Adipocyte (in vitro differentiated cells): ENCODE results near the gene GPR61.

Experiments
- DNase-seq: peaks from one replicate; pipeline ENCODE4 v3.0.0-alpha.2; 2015; ENCODE audit warnings: low read depth
- H3K27me3 ChIP-seq: replicated peaks from 2 replicates; pipeline ENCODE4 v1.7.0; 2013; ENCODE audit warnings: mild to moderate bottlenecking, low read length, moderate library complexity; ENCODE audit not compliant: control insufficient read depth, insufficient read depth
- H3K36me3 ChIP-seq: 2 replicates; pipeline ENCODE4 v1.7.0; 2013; ENCODE audit warnings: low read length, mild to moderate bottlenecking, moderate library complexity; ENCODE audit not compliant: control insufficient read depth, insufficient read depth, severe bottlenecking
- H3K4me1 ChIP-seq: 2 replicates; pipeline ENCODE4 v1.7.0; 2013; ENCODE audit warnings: mild to moderate bottlenecking, low read length, moderate library complexity; ENCODE audit not compliant: control insufficient read depth, insufficient read depth
- H3K4me3 ChIP-seq: 2 replicates; pipeline ENCODE4 v1.7.0; 2013; ENCODE audit warnings: mild to moderate bottlenecking, low read length, moderate library complexity
- H3K9ac ChIP-seq: 2 replicates; pipeline ENCODE4 v1.7.0; 2013; ENCODE audit warnings: mild to moderate bottlenecking, low read length, moderate library complexity
- H3K9me3 ChIP-seq: 2 replicates; pipeline ENCODE4 v1.7.0; 2013; ENCODE audit warnings: mild to moderate bottlenecking, low read length, moderate library complexity; ENCODE audit not compliant: control insufficient read depth

Gene GPR61

DNA sequence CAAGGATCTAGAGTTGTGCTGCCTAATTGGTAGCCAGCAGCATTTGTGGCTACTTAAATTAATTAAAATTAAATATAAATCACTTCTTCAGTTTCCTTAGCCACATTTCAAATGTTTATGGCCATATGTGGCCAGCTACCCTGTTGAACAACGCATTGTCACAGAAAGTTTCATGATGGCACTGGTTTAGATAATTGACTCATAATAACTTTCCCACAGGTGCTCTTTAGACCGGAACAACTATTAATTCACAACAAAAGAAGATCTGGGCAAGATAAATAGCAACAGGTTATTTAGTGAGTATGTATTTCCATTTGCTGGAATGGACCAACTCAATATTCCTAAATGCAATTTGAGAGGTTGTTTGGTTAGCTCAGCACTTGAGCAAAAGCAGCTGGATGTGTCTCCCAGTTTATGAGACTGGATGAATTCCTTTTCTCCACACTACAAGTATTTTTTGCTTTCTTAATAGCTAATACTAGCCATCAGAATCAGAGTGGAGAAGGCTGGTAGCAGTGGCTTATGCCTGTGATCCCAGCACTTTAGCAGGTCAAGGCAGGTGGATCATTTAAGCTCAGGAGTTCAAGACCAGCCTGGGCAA, 26.5 kb upstream of the GPR61 start:
- no peak for DNase-seq
- H3K4me3 ChIP-seq: no peak overlapping the region
- peaks cover 9% of the 10 kb centered on the region for H3K4me1 ChIP-seq
- H3K9ac ChIP-seq: no peak overlapping the region
- H3K36me3 ChIP-seq: no peaks in the 10 kb centered on the region
- H3K9me3 ChIP-seq: no peaks in the 10 kb centered on the region
- H3K27me3 ChIP-seq: peaks cover 4% of the 10 kb centered on the region

- Histone ChIP-seq H3K9me3 (no peaks in the 10 kb centered on the region), H3K27me3 (peaks cover 4% of the 10 kb centered on the region), H3K4me3 (no peak overlapping the region), H3K36me3 (no peaks in the 10 kb centered on the region), H3K4me1 (peaks cover 7% of the 10 kb centered on the region), H3K9ac (no peak overlapping the region)
- no peak for DNase-seq
Measured at GRCh38 chr1:109514846-109515245, 24.8 kb upstream of the GPR61 start.

- H3K9me3 ChIP-seq: no peaks in the 10 kb centered on the region
- DNase-seq: peak; percentile 59
Measured at GRCh38 chr1:109516872-109517271, 22.8 kb upstream of the GPR61 start.

DNA sequence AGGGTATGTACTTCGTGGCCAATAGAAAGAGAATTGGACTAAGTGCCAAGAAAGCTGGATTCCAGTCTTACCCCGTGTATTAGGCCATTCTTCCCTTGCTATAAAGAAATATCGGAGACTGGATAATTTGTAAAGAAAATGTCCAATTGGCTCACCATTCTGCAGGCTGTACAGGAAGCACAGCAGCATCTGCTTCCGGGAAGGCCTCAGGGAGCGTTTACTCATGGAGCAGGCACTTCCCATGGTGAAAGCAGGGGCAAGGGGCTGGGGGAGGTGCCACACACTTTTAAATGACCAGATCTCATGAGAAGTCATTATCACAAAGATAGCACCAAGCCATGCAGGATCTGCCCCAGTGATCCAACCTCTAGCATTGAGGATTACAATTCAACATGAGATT, 22.3 kb upstream of the GPR61 start:
- H3K9me3 ChIP-seq: no peaks in the 10 kb centered on the region
- DNase-seq: no peak
- peaks cover 14% of the 10 kb centered on the region for H3K27me3 ChIP-seq
- peaks cover 11% of the 10 kb centered on the region for H3K4me1 ChIP-seq
- H3K36me3 ChIP-seq: no peaks in the 10 kb centered on the region
- H3K9ac ChIP-seq: no peak overlapping the region
- H3K4me3 ChIP-seq: no peak overlapping the region

More at GRCh38 chr1:109516872-109517271, 22.8 kb upstream of the GPR61 start:
- no peak overlapping the region for H3K9ac ChIP-seq
- peaks cover 10% of the 10 kb centered on the region for H3K27me3 ChIP-seq
- no peaks in the 10 kb centered on the region for H3K36me3 ChIP-seq
- no peak overlapping the region for H3K4me3 ChIP-seq
- H3K4me1 ChIP-seq: peaks cover 8% of the 10 kb centered on the region

DNA sequence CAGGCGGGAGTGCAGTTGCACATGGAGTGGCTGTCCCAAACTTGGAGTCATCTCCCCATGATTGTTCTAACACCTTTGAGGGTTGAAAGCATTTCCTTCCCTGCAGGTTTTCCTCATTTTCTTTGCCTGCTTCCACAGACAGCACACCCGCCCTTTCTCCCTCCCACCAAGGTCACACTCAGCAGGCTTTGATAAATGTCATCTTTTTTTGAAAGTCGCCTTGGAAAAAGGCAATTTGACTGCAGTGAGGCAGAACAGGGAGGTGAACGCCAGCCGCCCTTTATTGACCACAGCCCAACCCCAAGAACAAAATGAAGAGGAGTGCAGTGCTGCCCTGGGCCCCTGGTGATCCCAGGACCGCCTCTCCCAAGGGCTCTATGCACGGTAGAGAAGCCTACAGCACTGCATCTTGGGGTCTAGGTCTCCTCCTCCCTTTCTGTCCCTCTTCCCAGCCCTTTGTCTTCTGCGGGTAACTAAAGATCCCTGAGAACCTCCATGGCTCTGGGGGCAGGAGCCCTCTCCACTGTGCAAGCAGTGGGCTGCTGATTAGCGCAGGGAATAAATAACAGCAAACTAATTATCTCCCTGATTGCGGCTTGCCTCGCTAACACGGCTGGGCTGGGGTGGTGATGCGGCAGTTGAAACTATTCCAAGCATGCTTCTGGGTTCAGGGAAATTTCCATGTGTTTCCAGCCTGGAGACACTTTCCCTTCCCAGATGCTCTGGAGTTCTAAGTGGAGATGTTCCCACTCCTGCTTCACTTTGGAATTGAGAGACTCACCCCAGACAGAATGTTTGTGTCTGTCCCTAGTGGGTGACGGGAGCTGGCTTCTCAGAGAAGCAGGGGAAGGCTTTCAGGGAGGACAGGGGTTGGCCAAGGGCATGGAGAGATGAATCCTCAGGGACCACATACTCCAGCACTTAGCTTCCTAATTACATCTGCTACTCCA, 18.4 kb upstream of the GPR61 start:
- peaks cover 14% of the 10 kb centered on the region for H3K27me3 ChIP-seq

DNA sequence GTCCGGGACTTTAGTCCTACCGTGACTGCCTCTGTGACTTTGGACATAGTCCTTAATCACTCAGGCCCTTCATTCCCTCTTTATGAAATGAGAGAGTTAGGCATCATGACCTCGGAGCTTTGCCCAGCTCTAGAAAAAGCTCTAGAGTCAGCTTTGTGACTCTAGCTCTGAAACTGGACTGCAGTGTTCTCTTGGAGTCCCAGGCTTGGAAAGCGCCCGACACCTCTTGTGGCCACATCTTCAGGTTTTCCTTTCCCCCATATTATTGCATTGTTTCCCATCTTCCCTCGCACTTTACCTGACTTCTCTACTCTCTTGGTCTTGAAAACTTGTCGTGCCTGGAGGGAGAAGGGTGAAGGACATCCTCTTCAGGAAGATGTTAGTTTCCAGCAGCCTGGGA, 17.6 kb upstream of the GPR61 start:
- no peaks in the 10 kb centered on the region for H3K36me3 ChIP-seq
- H3K27me3 ChIP-seq: peaks cover 20% of the 10 kb centered on the region
- DNase-seq: no peak
- H3K9ac ChIP-seq: no peak overlapping the region
- no peak overlapping the region for H3K4me3 ChIP-seq
- H3K4me1 ChIP-seq: peaks cover 11% of the 10 kb centered on the region
- no peaks in the 10 kb centered on the region for H3K9me3 ChIP-seq

More for the DNA sequence above, 18.4 kb upstream of the GPR61 start:
- Histone ChIP-seq H3K36me3 (no peaks in the 10 kb centered on the region), H3K9me3 (no peaks in the 10 kb centered on the region), H3K4me3 (no peak overlapping the region), H3K9ac (no peak overlapping the region), H3K4me1 (peaks cover 11% of the 10 kb centered on the region)
- peak; percentile 19 for DNase-seq

DNA sequence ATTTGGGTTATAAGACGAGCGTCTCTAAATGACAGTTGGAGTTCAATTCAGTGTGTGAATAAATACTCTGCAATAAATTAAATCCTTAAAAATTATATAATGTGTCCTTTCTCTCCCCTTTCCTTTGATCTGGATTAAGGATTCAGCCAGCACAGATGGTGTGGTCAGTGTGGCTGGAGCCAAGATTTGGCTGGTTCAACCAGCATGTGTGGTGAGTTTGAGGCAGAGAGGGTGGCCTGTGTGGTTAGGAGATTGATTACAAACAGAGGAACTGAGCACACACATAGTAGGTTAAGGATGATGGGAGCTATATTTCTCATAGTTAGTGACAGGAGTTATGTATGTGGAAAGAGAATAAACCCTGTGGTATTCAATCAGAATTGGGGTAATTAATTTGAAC, 16.0 kb upstream of the GPR61 start:
- Histone ChIP-seq H3K27me3 (peaks cover 26% of the 10 kb centered on the region), H3K4me1 (peaks cover 20% of the 10 kb centered on the region), H3K9me3 (no peaks in the 10 kb centered on the region), H3K4me3 (no peak overlapping the region), H3K36me3 (no peaks in the 10 kb centered on the region), H3K9ac (no peak overlapping the region)
- no peak for DNase-seq

DNA sequence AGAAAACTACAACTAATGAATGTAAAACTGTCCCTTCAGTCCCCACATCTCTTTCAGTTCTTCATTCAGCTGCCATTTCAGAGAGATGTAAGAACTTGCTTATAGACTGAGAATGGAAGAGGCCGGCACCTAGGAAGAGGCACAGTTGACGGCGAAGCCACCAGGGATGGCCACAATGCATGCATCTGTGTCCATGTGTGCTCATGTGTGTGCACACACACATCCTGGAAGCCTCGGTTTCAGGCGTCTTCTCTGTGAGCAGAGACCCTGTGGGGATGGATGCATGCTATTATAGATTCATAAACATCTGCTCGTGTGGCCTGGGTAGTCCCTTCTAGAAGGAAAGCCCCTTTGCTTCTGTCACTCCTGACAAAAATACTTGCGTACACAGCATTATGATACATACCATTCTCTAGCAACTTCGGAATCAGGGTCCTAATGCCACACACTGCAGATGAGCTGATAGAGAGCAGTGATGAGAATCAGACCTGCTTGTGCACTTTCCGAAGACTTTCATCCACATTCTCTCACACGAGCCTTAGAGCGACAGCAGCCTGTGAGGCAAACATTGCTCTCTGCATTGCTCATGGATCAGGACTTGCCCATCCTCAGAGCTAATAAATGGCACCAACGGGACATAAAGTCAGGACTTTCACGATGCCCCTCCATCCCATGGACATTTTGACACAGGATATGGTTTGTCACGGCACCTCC, 12.4 kb upstream of the GPR61 start:
- Histone ChIP-seq H3K4me1 (peaks cover 10% of the 10 kb centered on the region), H3K27me3 (peaks cover 12% of the 10 kb centered on the region), H3K4me3 (no peak overlapping the region), H3K9ac (no peak overlapping the region), H3K9me3 (no peaks in the 10 kb centered on the region), H3K36me3 (no peaks in the 10 kb centered on the region)
- DNase-seq: no peak

GRCh38 chr1:109527846-109528695, 11.6 kb upstream of the GPR61 start:
- H3K4me1 ChIP-seq: peaks cover 15% of the 10 kb centered on the region
- DNase-seq: no peak
- H3K9me3 ChIP-seq: no peaks in the 10 kb centered on the region
- no peak overlapping the region for H3K9ac ChIP-seq
- peaks cover 12% of the 10 kb centered on the region for H3K27me3 ChIP-seq
- no peaks in the 10 kb centered on the region for H3K36me3 ChIP-seq
- no peak overlapping the region for H3K4me3 ChIP-seq

- DNase-seq: no peak
- no peak overlapping the region for H3K9ac ChIP-seq
Measured at GRCh38 chr1:109528712-109529111, 11.0 kb upstream of the GPR61 start.

More at GRCh38 chr1:109528712-109529111, 11.0 kb upstream of the GPR61 start:
- Histone ChIP-seq H3K4me3 (no peak overlapping the region), H3K27me3 (peaks cover 12% of the 10 kb centered on the region), H3K36me3 (no peaks in the 10 kb centered on the region), H3K9me3 (no peaks in the 10 kb centered on the region), H3K4me1 (peaks cover 15% of the 10 kb centered on the region)
